Neural cell (in vitro differentiated cells): ENCODE data around the gene OR7G2. TPM values are rescaled to one million over a fixed set of nuclear protein-coding genes. Genes with fewer than 3 reads are reported as not detected.

ENCODE experiments used
- H2AFZ ChIP-seq: fragments of 200-600, 300-800 bp; sonication (generic), shearing (Covaris generic); 2 replicates; pipeline ENCODE4 v1.6.0; 2014; ENCODE audit warnings: low read depth, mild to moderate bottlenecking, antibody characterized with exemption, low read length, moderate library complexity
- H3F3A ChIP-seq: fragments of 200-600 bp; shearing (Covaris generic); 2 replicates; pipeline ENCODE4 v1.6.1; 2016; ENCODE audit warnings: mild to moderate bottlenecking, moderate library complexity, mixed read lengths, antibody characterized with exemption, low read length; ENCODE audit not compliant: insufficient read depth, poor library complexity, severe bottlenecking
- H3K27ac ChIP-seq: fragments of 200-600, 300-800 bp; sonication (generic), shearing (Covaris generic); 2 replicates; pipeline ENCODE4 v1.5.1; 2014; ENCODE audit warnings: mild to moderate bottlenecking, low read length, moderate library complexity
- H3K27me3 ChIP-seq: fragments of 300-800, 200-600 bp; sonication (generic), shearing (Covaris generic); 2 replicates; pipeline ENCODE4 v1.6.0; 2014; ENCODE audit warnings: mild to moderate bottlenecking, low read depth, low read length, moderate library complexity; ENCODE audit not compliant: insufficient read depth
- H3K36me3 ChIP-seq: fragments of 300-800, 200-600 bp; sonication (generic), shearing (Covaris generic); 2 replicates; pipeline ENCODE4 v1.5.1; 2014; ENCODE audit warnings: mild to moderate bottlenecking, antibody characterized with exemption, low read length, moderate library complexity; ENCODE audit not compliant: insufficient read depth
- H3K4me2 ChIP-seq: fragments of 300-800, 200-600 bp; sonication (generic), shearing (Covaris generic); 2 replicates; pipeline ENCODE4 v1.6.0; 2014; ENCODE audit warnings: mild to moderate bottlenecking, low read length
- H3K4me3 ChIP-seq: fragments of 300-800, 200-600 bp; sonication (generic), shearing (Covaris generic); 2 replicates; pipeline ENCODE4 v1.5.1; 2014; ENCODE audit warnings: mild to moderate bottlenecking, low read length, moderate library complexity
- H3K79me2 ChIP-seq: fragments of 200-600 bp; shearing (Covaris generic); replicated peaks from 2 replicates; pipeline ENCODE4 v1.6.0; 2014; ENCODE audit warnings: mild to moderate bottlenecking, low read length, moderate library complexity; ENCODE audit not compliant: insufficient read depth
- H3K9ac ChIP-seq: fragments of 300-800, 200-600 bp; sonication (generic), shearing (Covaris generic); 2 replicates; pipeline ENCODE4 v1.6.1; 2016; ENCODE audit warnings: mild to moderate bottlenecking, low read length, mixed read lengths
- H3K9me2 ChIP-seq: fragments of 200-600 bp; shearing (Covaris generic); 2 replicates; pipeline ENCODE4 v1.6.1; 2016; ENCODE audit warnings: mild to moderate bottlenecking, low read length, mixed read lengths; ENCODE audit not compliant: insufficient read depth
- H3K9me3 ChIP-seq: fragments of 200-600, 300-800 bp; sonication (generic), shearing (Covaris generic); 2 replicates; pipeline ENCODE4 v1.6.1; 2016; ENCODE audit warnings: mild to moderate bottlenecking, mixed run types, low read length, moderate library complexity, mixed read lengths
- H4K20me1 ChIP-seq: fragments of 200-600 bp; shearing (Covaris generic); 2 replicates; pipeline ENCODE4 v1.6.1; 2016; ENCODE audit warnings: mild to moderate bottlenecking, mixed run types; ENCODE audit not compliant: insufficient read depth
- EP300 ChIP-seq: fragments of 450-650 bp; conservative IDR thresholded peaks from 2 replicates; pipeline ENCODE4 v1.6.1; 2014; ENCODE audit warnings: antibody characterized with exemption, mild to moderate bottlenecking, moderate library complexity; ENCODE audit not compliant: poor library complexity, severe bottlenecking
- EZH2 ChIP-seq: fragments of 200-600, 300-800 bp; shearing (Covaris generic), sonication (generic); IDR thresholded peaks from 2 replicates; pipeline ENCODE4 v1.6.1; 2014; ENCODE audit warnings: antibody characterized with exemption, low read length, borderline replicate concordance, mild to moderate bottlenecking; ENCODE audit not compliant: insufficient read depth, poor library complexity, severe bottlenecking
- MXI1 ChIP-seq: fragments of 450-650 bp; conservative IDR thresholded peaks from 2 replicates; pipeline ENCODE4 v1.6.1; 2014; ENCODE audit warnings: antibody characterized with exemption, mild to moderate bottlenecking; ENCODE audit not compliant: poor library complexity, severe bottlenecking
- POLR2AphosphoS5 ChIP-seq: IDR thresholded peaks from 2 replicates; pipeline ENCODE4 v1.6.1; 2012
- RAD21 ChIP-seq: fragments of 450-650 bp; conservative IDR thresholded peaks from 2 replicates; pipeline ENCODE4 v1.6.1; 2014; ENCODE audit warnings: antibody characterized with exemption, mild to moderate bottlenecking, moderate library complexity
- SMC3 ChIP-seq: fragments of 450-650 bp; conservative IDR thresholded peaks from 2 replicates; pipeline ENCODE4 v1.6.1; 2014; ENCODE audit warnings: antibody characterized with exemption, mild to moderate bottlenecking, moderate library complexity; ENCODE audit not compliant: poor library complexity
- TAF1 ChIP-seq: IDR thresholded peaks from 2 replicates; pipeline ENCODE4 v1.6.1; 2012; ENCODE audit warnings: low read depth
- polyA plus RNA-seq: library from polyadenylated mRNA; depleted of rRNA; stranded (reverse); fragments of >200 nt; gene quantifications from 2 replicates; pipeline ENCODE4 v1.2.3, GENCODE V29; 2014
- TF ChIP-seq, protein P1 (sequence below): fragments of 450-650 bp; IDR thresholded peaks from 2 replicates; pipeline ENCODE4 v1.5.1; 2014; ENCODE audit warnings: antibody characterized with exemption, mild to moderate bottlenecking, moderate library complexity; ENCODE audit not compliant: poor library complexity, severe bottlenecking
- TF ChIP-seq, protein P2 (sequence below): IDR thresholded peaks from 2 replicates; pipeline ENCODE4 v1.6.1; 2012; ENCODE audit warnings: borderline replicate concordance

The OR7G2 gene
- polyA plus RNA-seq, 1 donor from 2014 or later, result not detected

DNA sequence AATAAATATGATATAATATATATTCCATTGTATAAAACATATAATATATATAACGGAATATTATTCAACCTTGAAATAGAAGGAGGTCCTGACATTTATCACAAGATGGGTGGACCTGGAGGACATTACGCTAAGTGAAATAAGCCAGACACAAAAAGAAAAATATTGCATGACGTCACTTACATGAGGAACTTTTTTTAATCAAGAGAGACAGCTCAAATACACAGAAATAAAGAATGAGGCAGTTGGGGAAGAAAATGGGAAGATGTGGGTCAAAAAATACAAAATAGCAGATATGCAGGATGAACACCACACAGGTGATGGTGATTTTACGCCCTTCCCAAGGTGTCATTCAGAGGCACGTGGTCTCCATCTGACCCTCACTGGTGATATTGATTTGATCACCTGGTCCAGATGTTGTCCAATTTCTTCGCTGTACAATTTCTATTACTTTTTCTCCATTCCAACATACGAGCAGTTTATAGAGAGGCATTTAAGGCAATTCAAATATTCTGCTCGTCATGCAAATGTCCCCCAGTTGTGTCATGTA lies 32.4 kb upstream of the OR7G2 start:
- H3K9ac ChIP-seq, result peak overlapping the region; percentile 88
- H3K36me3 ChIP-seq, result no peaks in the 10 kb centered on the region
- H3F3A ChIP-seq, result no peaks in the 10 kb centered on the region
- peak overlapping the region; percentile 48 for H3K27ac ChIP-seq
- no peaks in the 10 kb centered on the region for H3K9me3 ChIP-seq
- H3K4me3 ChIP-seq, result peak overlapping the region; percentile 76
- peak overlapping the region; percentile 74 for H3K4me2 ChIP-seq
- peaks cover 45% of the 10 kb centered on the region for H3K79me2 ChIP-seq
- TF ChIP-seq EZH2 (no peak), EP300 (no peak), RAD21 (no peak), SMC3 (no peak), POLR2AphosphoS5 (no peak), TAF1 (no peak), MXI1 (no peak)
- TF ChIP-seq, protein P1, sequence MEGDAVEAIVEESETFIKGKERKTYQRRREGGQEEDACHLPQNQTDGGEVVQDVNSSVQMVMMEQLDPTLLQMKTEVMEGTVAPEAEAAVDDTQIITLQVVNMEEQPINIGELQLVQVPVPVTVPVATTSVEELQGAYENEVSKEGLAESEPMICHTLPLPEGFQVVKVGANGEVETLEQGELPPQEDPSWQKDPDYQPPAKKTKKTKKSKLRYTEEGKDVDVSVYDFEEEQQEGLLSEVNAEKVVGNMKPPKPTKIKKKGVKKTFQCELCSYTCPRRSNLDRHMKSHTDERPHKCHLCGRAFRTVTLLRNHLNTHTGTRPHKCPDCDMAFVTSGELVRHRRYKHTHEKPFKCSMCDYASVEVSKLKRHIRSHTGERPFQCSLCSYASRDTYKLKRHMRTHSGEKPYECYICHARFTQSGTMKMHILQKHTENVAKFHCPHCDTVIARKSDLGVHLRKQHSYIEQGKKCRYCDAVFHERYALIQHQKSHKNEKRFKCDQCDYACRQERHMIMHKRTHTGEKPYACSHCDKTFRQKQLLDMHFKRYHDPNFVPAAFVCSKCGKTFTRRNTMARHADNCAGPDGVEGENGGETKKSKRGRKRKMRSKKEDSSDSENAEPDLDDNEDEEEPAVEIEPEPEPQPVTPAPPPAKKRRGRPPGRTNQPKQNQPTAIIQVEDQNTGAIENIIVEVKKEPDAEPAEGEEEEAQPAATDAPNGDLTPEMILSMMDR, result no peak
- TF ChIP-seq, protein P2, sequence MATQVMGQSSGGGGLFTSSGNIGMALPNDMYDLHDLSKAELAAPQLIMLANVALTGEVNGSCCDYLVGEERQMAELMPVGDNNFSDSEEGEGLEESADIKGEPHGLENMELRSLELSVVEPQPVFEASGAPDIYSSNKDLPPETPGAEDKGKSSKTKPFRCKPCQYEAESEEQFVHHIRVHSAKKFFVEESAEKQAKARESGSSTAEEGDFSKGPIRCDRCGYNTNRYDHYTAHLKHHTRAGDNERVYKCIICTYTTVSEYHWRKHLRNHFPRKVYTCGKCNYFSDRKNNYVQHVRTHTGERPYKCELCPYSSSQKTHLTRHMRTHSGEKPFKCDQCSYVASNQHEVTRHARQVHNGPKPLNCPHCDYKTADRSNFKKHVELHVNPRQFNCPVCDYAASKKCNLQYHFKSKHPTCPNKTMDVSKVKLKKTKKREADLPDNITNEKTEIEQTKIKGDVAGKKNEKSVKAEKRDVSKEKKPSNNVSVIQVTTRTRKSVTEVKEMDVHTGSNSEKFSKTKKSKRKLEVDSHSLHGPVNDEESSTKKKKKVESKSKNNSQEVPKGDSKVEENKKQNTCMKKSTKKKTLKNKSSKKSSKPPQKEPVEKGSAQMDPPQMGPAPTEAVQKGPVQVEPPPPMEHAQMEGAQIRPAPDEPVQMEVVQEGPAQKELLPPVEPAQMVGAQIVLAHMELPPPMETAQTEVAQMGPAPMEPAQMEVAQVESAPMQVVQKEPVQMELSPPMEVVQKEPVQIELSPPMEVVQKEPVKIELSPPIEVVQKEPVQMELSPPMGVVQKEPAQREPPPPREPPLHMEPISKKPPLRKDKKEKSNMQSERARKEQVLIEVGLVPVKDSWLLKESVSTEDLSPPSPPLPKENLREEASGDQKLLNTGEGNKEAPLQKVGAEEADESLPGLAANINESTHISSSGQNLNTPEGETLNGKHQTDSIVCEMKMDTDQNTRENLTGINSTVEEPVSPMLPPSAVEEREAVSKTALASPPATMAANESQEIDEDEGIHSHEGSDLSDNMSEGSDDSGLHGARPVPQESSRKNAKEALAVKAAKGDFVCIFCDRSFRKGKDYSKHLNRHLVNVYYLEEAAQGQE, result no peak
- no peaks in the 10 kb centered on the region for H4K20me1 ChIP-seq
- peak overlapping the region; percentile 99 for H2AFZ ChIP-seq
- no peaks in the 10 kb centered on the region for H3K9me2 ChIP-seq
- no peaks in the 10 kb centered on the region for H3K27me3 ChIP-seq

DNA sequence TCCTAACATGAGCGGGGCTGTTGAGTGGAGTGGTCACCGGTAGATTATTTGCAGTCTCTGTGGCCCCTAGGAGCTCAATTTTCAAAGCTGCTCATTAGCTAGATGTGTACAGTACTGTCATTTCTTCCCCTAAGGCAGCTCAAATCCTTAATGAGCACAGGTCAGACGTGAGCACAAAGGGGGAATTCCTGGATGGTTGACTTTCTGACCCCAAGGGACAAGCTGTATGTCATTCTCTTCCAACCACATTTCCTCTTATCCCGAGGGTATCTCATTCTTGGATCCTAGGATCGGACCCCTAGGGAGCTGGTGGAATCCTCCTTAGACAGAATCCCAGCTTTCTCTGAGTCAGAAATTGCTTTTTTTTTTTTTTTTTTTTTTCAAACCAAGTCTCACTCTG lies 25.1 kb upstream of the OR7G2 start:
- Histone ChIP-seq H3K36me3 (no peaks in the 10 kb centered on the region), H3K4me3 (no peak overlapping the region), H2AFZ (no peak overlapping the region), H3K9me2 (no peaks in the 10 kb centered on the region), H3K27ac (no peak overlapping the region), H4K20me1 (no peaks in the 10 kb centered on the region), H3F3A (no peaks in the 10 kb centered on the region), H3K9ac (no peak overlapping the region), H3K79me2 (no peaks in the 10 kb centered on the region), H3K4me2 (no peak overlapping the region), H3K9me3 (no peaks in the 10 kb centered on the region), H3K27me3 (no peaks in the 10 kb centered on the region)
- no peak for TF ChIP-seq TAF1

DNA sequence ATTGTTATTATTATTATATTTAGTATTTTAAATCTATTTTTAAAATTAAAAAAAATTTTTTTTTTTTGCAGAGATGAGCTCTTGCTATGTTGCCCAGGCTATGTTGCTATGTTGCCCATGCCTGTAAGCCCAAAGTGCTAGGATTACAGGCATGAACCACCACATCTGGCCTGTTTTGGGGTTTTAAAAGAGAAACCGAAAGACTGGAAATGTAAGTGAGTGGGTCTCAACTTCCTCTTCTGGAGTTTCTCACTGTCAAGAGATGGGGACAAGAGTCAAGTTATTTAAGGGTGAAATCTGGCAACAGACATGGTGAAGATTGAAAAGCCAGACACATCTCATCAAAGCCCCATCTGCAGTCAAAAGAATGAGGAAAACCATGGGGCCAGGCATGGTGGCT lies 23.7 kb upstream of the OR7G2 start:
- H3K4me2 ChIP-seq, result no peak overlapping the region
- TF ChIP-seq SMC3 (no peak), TAF1 (no peak), RAD21 (no peak), EZH2 (no peak), POLR2AphosphoS5 (no peak), MXI1 (no peak), EP300 (no peak)
- TF ChIP-seq, protein P2, result no peak
- TF ChIP-seq, protein P1, result no peak

More for the DNA sequence above, 23.7 kb upstream of the OR7G2 start:
- no peaks in the 10 kb centered on the region for H3K9me3 ChIP-seq
- no peak overlapping the region for H3K27ac ChIP-seq
- H3K27me3 ChIP-seq, result no peaks in the 10 kb centered on the region
- no peaks in the 10 kb centered on the region for H3K9me2 ChIP-seq
- no peaks in the 10 kb centered on the region for H4K20me1 ChIP-seq
- no peaks in the 10 kb centered on the region for H3K36me3 ChIP-seq
- H2AFZ ChIP-seq, result no peak overlapping the region
- H3K9ac ChIP-seq, result no peak overlapping the region
- H3K79me2 ChIP-seq, result no peaks in the 10 kb centered on the region
- no peaks in the 10 kb centered on the region for H3F3A ChIP-seq
- H3K4me3 ChIP-seq, result no peak overlapping the region
